DND-41 (cell line): ENCODE measurements around the gene AKR7A3.
"Not testable (repeated sequence)": the region's sequence is repeated elsewhere in the genome, so short reads cannot be mapped to it uniquely, and the experiment has no call there.

Source experiments
- ATAC-seq: fragments of 200-7000 bp; cut with Tn5 transposase; 3 replicates; pipeline ENCODE4 v1.9.1; 2021; ENCODE audit warnings: low read depth; ENCODE audit not compliant: insufficient read depth
- DNase-seq: peaks from one replicate; pipeline ENCODE4 v3.0.0-alpha.2; 2020
- H2AFZ ChIP-seq: 2 replicates; pipeline ENCODE4 v1.6.0; 2012; ENCODE audit warnings: low read depth, low read length
- H3K27ac ChIP-seq: 2 replicates; pipeline ENCODE4 v1.5.1; 2012; ENCODE audit warnings: low read length, inconsistent platforms
- H3K27me3 ChIP-seq: fragments of 200-600 bp; sonication (generic); 2 replicates; pipeline ENCODE4 v1.6.0; 2012; ENCODE audit warnings: low read length, mild to moderate bottlenecking, inconsistent platforms; ENCODE audit not compliant: insufficient read depth, poor library complexity
- H3K36me3 ChIP-seq: 2 replicates; pipeline ENCODE4 v1.5.1; 2012; ENCODE audit warnings: low read length, inconsistent platforms; ENCODE audit not compliant: insufficient read depth
- H3K4me1 ChIP-seq: 2 replicates; pipeline ENCODE4 v1.5.1; 2012; ENCODE audit warnings: mild to moderate bottlenecking, low read length; ENCODE audit not compliant: insufficient read depth
- H3K4me2 ChIP-seq: 2 replicates; pipeline ENCODE4 v1.6.0; 2012; ENCODE audit warnings: mild to moderate bottlenecking, moderate library complexity, low read length, inconsistent platforms; ENCODE audit not compliant: insufficient read depth
- H3K4me3 ChIP-seq, 2 experiments: fragments of 200-600 bp in 1 of 2; shearing (Covaris generic) in 1 of 2; 2 replicates each; pipeline ENCODE4 v1.5.1; 2012 to 2016; ENCODE audit warnings: inconsistent platforms in 2 of 2, low read length in 2 of 2, mild to moderate bottlenecking in 2 of 2, low read depth in 1 of 2, moderate library complexity in 1 of 2
- H3K79me2 ChIP-seq: 2 replicates; pipeline ENCODE4 v1.6.0; 2012; ENCODE audit warnings: low read length, inconsistent platforms; ENCODE audit not compliant: insufficient read depth
- H3K9ac ChIP-seq: 2 replicates; pipeline ENCODE4 v1.6.0; 2012; ENCODE audit warnings: low read depth, mild to moderate bottlenecking, inconsistent platforms, low read length, moderate library complexity
- H3K9me3 ChIP-seq: 2 replicates; pipeline ENCODE4 v1.5.1; 2012; ENCODE audit warnings: low read length, moderate library complexity, mild to moderate bottlenecking, inconsistent platforms; ENCODE audit not compliant: insufficient read depth, severe bottlenecking
- H4K20me1 ChIP-seq: 2 replicates; pipeline ENCODE4 v1.6.0; 2012; ENCODE audit warnings: low read length; ENCODE audit not compliant: insufficient read depth
- CTCF ChIP-seq: IDR thresholded peaks from 2 replicates; pipeline ENCODE4 v1.5.1; 2012; ENCODE audit warnings: borderline replicate concordance, low read length, moderate library complexity, mild to moderate bottlenecking; ENCODE audit not compliant: poor library complexity, severe bottlenecking; ENCODE audit errors: extremely low read depth
- EZH2 ChIP-seq: IDR thresholded peaks from 3 replicates; pipeline ENCODE4 v1.6.1; 2012; ENCODE audit warnings: borderline replicate concordance, low read depth, mild to moderate bottlenecking, moderate library complexity, low read length, inconsistent platforms; ENCODE audit not compliant: severe bottlenecking

Gene AKR7A3

DNA sequence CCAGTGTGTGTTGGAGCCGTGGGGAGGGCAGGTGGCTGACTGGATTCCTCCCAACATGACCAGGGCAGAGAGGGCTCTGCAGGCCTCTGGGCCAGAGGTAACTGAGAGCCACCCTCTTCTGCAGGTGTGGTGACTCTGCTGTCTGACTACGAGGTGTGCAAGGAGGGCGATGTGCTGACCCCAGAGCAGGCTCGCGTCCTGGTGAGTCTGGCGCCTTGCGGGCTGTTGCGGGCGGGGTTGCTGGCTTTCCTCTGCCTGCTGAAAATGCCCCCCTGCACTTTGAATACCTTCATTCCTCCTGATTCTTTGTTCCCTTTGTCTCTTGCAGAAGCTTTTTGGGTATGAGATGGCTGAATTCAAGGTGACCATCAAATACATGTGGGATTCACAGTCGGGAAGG, 30.2 kb downstream of the AKR7A3 start:
- Histone ChIP-seq H4K20me1 (peaks cover 60% of the 10 kb centered on the region), H3K79me2 (peaks cover 30% of the 10 kb centered on the region), H3K36me3 (peaks cover 61% of the 10 kb centered on the region), H3K4me1 (peaks cover 13% of the 10 kb centered on the region), H3K4me3 (no peak overlapping the region), H3K9ac (no peak overlapping the region), H2AFZ (no peak overlapping the region), H3K27ac (no peak overlapping the region), H3K27me3 (no peaks in the 10 kb centered on the region), H3K4me2 (no peak overlapping the region), H3K9me3 (no peaks in the 10 kb centered on the region)
- TF ChIP-seq CTCF (no peak), EZH2 (no peak)
- no peak for DNase-seq
- ATAC-seq = no peak

- DNase-seq (no peak), ATAC-seq (no peak)
- peaks cover 61% of the 10 kb centered on the region for H3K36me3 ChIP-seq
- no peak overlapping the region for H3K4me2 ChIP-seq
- H3K27ac ChIP-seq = no peak overlapping the region
- H4K20me1 ChIP-seq = peaks cover 68% of the 10 kb centered on the region
- H3K27me3 ChIP-seq = no peaks in the 10 kb centered on the region
- H3K79me2 ChIP-seq = peaks cover 40% of the 10 kb centered on the region
- peaks cover 22% of the 10 kb centered on the region for H3K4me1 ChIP-seq
- H2AFZ ChIP-seq = no peak overlapping the region
- H3K4me3 ChIP-seq = no peak overlapping the region
- no peak overlapping the region for H3K9ac ChIP-seq
- H3K9me3 ChIP-seq = no peaks in the 10 kb centered on the region
- TF ChIP-seq CTCF (no peak), EZH2 (no peak)
These were observed 31.2 kb downstream of the AKR7A3 start for GRCh38 chr1:19257178-19257914.

DNA sequence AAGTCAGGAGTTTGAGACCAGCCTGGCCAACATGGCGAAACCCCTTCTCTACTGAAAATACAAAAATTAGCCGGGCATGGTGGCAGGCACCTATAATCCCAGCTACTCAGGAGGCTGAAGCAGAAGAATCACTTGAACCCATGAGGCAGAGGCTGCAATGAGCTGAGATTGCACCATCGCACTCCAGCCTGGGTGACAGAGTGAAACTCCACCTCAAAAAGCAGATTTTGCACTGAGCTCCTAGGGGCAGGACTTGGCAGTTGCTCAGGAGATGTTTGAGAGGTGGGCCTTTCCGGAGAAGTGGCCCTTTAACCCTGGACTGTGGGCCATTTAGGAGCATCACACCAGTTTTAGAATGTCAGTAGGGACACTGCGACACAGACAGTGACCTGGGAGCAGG, 32.3 kb downstream of the AKR7A3 start:
- not testable (repeated sequence) for DNase-seq, H3K27me3 ChIP-seq
- H3K36me3 ChIP-seq = peaks cover 64% of the 10 kb centered on the region

GRCh38 chr1:19255288-19255687, 33.3 kb downstream of the AKR7A3 start:
- no peak for ATAC-seq
- Histone ChIP-seq H4K20me1 (peaks cover 67% of the 10 kb centered on the region), H3K27me3 (no peaks in the 10 kb centered on the region), H3K79me2 (peaks cover 60% of the 10 kb centered on the region), H3K4me1 (peaks cover 27% of the 10 kb centered on the region), H3K9me3 (no peaks in the 10 kb centered on the region), H3K36me3 (peaks cover 59% of the 10 kb centered on the region), H3K4me3 (no peak overlapping the region), H3K4me2 (no peak overlapping the region), H3K9ac (no peak overlapping the region), H2AFZ (no peak overlapping the region), H3K27ac (no peak overlapping the region)
- TF ChIP-seq CTCF (no peak), EZH2 (no peak)
- DNase-seq = no peak

More for the DNA sequence above, 32.3 kb downstream of the AKR7A3 start:
- Histone ChIP-seq H3K4me1 (peaks cover 22% of the 10 kb centered on the region), H3K79me2 (peaks cover 50% of the 10 kb centered on the region), H4K20me1 (peaks cover 72% of the 10 kb centered on the region)
- H2AFZ ChIP-seq, H3K4me3 ChIP-seq, H3K4me2 ChIP-seq, H3K9me3 ChIP-seq, H3K27ac ChIP-seq, H3K9ac ChIP-seq, ATAC-seq: not testable (repeated sequence)
